Gastroesophageal sphincter (tissue), 3 donors: Measurements from ENCODE around the gene TP73.

ENCODE experiments used
- EP300 ChIP-seq: sonication (generic); formaldehyde crosslinking; IDR thresholded peaks from one replicate; pipeline ENCODE4 v1.6.1; 2017; ENCODE audit warnings: antibody characterized with exemption, mild to moderate bottlenecking
- POLR2AphosphoS5 ChIP-seq: sonication (generic); formaldehyde crosslinking; IDR thresholded peaks from one replicate; pipeline ENCODE4 v1.6.1; 2017; ENCODE audit warnings: antibody characterized with exemption
- TF ChIP-seq, protein P1 (sequence below), 4 experiments: fragments of 200-600 bp in 2 of 4; fragments of 450-650 bp in 2 of 4; sonication (generic) in 1 of 4; IDR thresholded peaks; one replicate each; pipeline ENCODE4 v1.5.1; 2017 to 2019; ENCODE audit warnings: antibody characterized with exemption in 4 of 4, mild to moderate bottlenecking in 2 of 4, moderate library complexity in 2 of 4

DNA sequence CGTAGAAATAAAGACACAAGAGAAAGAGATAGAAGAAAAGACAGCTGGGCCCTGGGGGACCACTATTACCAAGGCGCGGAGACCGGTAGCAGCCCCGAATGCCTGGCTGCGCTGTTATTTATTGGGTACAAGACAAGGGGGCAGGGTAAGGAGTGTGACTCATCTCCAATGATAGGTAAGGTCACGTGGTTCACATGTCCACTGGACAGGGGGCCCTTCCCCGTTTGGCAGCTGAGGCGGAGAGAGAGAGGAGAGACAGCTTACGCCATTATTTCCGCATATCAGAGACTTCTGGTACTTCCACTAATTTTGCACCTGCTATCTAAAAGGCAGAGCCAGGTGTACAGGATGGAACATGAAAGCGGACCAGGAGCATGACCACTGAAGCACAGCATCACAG lies 31.6 kb upstream of the TP73 start:
- TF ChIP-seq POLR2AphosphoS5 = no peak
- TF ChIP-seq EP300 = no peak
- TF ChIP-seq, protein P1, sequence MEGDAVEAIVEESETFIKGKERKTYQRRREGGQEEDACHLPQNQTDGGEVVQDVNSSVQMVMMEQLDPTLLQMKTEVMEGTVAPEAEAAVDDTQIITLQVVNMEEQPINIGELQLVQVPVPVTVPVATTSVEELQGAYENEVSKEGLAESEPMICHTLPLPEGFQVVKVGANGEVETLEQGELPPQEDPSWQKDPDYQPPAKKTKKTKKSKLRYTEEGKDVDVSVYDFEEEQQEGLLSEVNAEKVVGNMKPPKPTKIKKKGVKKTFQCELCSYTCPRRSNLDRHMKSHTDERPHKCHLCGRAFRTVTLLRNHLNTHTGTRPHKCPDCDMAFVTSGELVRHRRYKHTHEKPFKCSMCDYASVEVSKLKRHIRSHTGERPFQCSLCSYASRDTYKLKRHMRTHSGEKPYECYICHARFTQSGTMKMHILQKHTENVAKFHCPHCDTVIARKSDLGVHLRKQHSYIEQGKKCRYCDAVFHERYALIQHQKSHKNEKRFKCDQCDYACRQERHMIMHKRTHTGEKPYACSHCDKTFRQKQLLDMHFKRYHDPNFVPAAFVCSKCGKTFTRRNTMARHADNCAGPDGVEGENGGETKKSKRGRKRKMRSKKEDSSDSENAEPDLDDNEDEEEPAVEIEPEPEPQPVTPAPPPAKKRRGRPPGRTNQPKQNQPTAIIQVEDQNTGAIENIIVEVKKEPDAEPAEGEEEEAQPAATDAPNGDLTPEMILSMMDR (IDR thresholded peaks at IDR 0.05) = no peak
